H1 (cell line): ENCODE results near the gene KCNA5.

Source experiments
- BRCA1 ChIP-seq: IDR thresholded peaks from 2 replicates; pipeline ENCODE4 v1.6.1; 2012; ENCODE audit warnings: low read depth, low read length, improper control_type of control experiment
- EP300 ChIP-seq, 2 experiments: IDR thresholded peaks; 1 replicate in 1 of 2; 2 replicates in 1 of 2; pipeline ENCODE4 v1.6.1; 2011 to 2012; ENCODE audit warnings: low read depth in 2 of 2, low read length in 2 of 2, mild to moderate bottlenecking in 2 of 2, borderline replicate concordance in 1 of 2, inconsistent platforms in 1 of 2, moderate library complexity in 1 of 2
- PHF8 ChIP-seq: fragments of 200-600 bp; sonication (generic); conservative IDR thresholded peaks from 2 replicates; pipeline ENCODE4 v1.7.1; 2012; ENCODE audit warnings: low read depth, mild to moderate bottlenecking, inconsistent platforms, low read length, moderate library complexity
- POLR2A ChIP-seq, 2 experiments: IDR thresholded peaks; 1 replicate in 1 of 2; 2 replicates in 1 of 2; pipeline ENCODE4 v1.6.1; 2011; ENCODE audit warnings: low read depth in 2 of 2, low read length in 2 of 2, mild to moderate bottlenecking in 2 of 2; ENCODE audit errors: control extremely low read depth in 1 of 2
- RAD21 ChIP-seq, 2 experiments: IDR thresholded peaks in 1 of 2; conservative IDR thresholded peaks in 1 of 2; 2 replicates each; pipeline ENCODE4 v1.6.1; 2011; ENCODE audit warnings: low read depth in 2 of 2, low read length in 2 of 2, improper control_type of control experiment in 1 of 2, inconsistent platforms in 1 of 2, mild to moderate bottlenecking in 1 of 2, moderate library complexity in 1 of 2
- TAF1 ChIP-seq: IDR thresholded peaks from 2 replicates; pipeline ENCODE4 v1.6.1; 2011; ENCODE audit warnings: mild to moderate bottlenecking, low read depth, low read length
- TCF12 ChIP-seq: IDR thresholded peaks from 2 replicates; pipeline ENCODE4 v1.6.1; 2011; ENCODE audit warnings: low read depth, mild to moderate bottlenecking, low read length
- TF ChIP-seq, protein P1 (sequence below), 3 experiments: IDR thresholded peaks; 1 replicate in 2 of 3; 2 replicates in 1 of 3; pipeline versions ENCODE4 v1.5.1 to v1.6.1; 2011; ENCODE audit warnings: low read length in 3 of 3, mild to moderate bottlenecking in 3 of 3, inconsistent platforms in 2 of 3, low read depth in 1 of 3, moderate library complexity in 1 of 3; ENCODE audit not compliant: insufficient read depth in 1 of 3; ENCODE audit errors: control extremely low read depth in 1 of 3
- TF ChIP-seq, protein P2 (sequence below): IDR thresholded peaks from 2 replicates; pipeline ENCODE4 v1.6.1; 2012; ENCODE audit warnings: inconsistent platforms
- TF ChIP-seq, protein P3 (sequence below): IDR thresholded peaks from 2 replicates; pipeline ENCODE4 v1.6.1; 2011; ENCODE audit warnings: low read length, improper control_type of control experiment

DNA sequence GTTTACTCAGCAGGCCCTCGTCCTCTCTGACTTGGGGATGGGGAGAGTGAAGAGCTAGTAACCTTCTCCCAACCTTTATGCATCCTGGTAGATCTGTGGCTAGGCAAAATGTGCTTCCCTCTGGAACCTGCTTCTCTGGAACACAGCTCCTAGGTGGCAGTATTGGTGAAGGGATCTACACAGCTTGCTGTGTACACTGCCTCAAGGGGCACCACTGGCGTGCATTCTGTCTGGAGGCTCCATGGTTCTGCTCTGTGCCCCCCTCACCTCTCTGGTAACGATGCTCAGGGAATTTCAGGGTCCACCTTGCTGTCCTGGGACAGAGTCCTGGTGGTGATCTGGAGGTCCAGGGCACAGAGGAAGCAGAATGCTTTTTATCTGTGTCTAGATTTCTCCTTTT lies 43.5 kb upstream of the KCNA5 start:
- TF ChIP-seq RAD21 (IDR thresholded peaks at IDR 0.05 in 1 of 2, conservative IDR thresholded peaks at IDR 0.05 in 1 of 2; ENCODE audit: low read depth in 2 of 2, low read length in 2 of 2) (peak in 1 of 2 experiments; percentile 21; a peak in 1 of 4 replicates), BRCA1 (no peak), TAF1 (no peak), EP300 (IDR thresholded peaks at IDR 0.05; ENCODE audit: borderline replicate concordance in 1 of 2, low read depth in 2 of 2, low read length in 2 of 2) (no peak), POLR2A (IDR thresholded peaks at IDR 0.05; ENCODE audit: control extremely low read depth in 1 of 2, low read depth in 2 of 2, low read length in 2 of 2) (no peak), PHF8 (no peak), TCF12 (no peak)
- TF ChIP-seq, protein P1, sequence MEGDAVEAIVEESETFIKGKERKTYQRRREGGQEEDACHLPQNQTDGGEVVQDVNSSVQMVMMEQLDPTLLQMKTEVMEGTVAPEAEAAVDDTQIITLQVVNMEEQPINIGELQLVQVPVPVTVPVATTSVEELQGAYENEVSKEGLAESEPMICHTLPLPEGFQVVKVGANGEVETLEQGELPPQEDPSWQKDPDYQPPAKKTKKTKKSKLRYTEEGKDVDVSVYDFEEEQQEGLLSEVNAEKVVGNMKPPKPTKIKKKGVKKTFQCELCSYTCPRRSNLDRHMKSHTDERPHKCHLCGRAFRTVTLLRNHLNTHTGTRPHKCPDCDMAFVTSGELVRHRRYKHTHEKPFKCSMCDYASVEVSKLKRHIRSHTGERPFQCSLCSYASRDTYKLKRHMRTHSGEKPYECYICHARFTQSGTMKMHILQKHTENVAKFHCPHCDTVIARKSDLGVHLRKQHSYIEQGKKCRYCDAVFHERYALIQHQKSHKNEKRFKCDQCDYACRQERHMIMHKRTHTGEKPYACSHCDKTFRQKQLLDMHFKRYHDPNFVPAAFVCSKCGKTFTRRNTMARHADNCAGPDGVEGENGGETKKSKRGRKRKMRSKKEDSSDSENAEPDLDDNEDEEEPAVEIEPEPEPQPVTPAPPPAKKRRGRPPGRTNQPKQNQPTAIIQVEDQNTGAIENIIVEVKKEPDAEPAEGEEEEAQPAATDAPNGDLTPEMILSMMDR (IDR thresholded peaks at IDR 0.05; ENCODE audit: control extremely low read depth in 1 of 3, insufficient read depth in 1 of 3, low read depth in 1 of 3, low read length in 3 of 3): peak in 1 of 3 experiments; percentile 22; a peak in 1 of 4 replicates
- TF ChIP-seq, protein P2, sequence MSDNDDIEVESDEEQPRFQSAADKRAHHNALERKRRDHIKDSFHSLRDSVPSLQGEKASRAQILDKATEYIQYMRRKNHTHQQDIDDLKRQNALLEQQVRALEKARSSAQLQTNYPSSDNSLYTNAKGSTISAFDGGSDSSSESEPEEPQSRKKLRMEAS: no peak
- TF ChIP-seq, protein P3, sequence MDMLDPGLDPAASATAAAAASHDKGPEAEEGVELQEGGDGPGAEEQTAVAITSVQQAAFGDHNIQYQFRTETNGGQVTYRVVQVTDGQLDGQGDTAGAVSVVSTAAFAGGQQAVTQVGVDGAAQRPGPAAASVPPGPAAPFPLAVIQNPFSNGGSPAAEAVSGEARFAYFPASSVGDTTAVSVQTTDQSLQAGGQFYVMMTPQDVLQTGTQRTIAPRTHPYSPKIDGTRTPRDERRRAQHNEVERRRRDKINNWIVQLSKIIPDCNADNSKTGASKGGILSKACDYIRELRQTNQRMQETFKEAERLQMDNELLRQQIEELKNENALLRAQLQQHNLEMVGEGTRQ: no peak
